GM12864 (cell line): ENCODE data around the gene HOXA4.

Source experiments
- DNase-seq: peaks from one replicate; pipeline ENCODE4 v3.0.0-alpha.2; 2011; ENCODE audit warnings: low read depth
- H3K4me3 ChIP-seq: 2 replicates; pipeline ENCODE4 v1.5.1; 2011; ENCODE audit warnings: mild to moderate bottlenecking, low read depth, low read length, control low read depth
- TF ChIP-seq, protein P1 (sequence below): IDR thresholded peaks from 2 replicates; pipeline ENCODE4 v1.5.1; 2011; ENCODE audit warnings: low read depth, mild to moderate bottlenecking, moderate library complexity, low read length, control low read depth, inconsistent platforms; ENCODE audit errors: missing control alignments

The HOXA4 gene

DNA sequence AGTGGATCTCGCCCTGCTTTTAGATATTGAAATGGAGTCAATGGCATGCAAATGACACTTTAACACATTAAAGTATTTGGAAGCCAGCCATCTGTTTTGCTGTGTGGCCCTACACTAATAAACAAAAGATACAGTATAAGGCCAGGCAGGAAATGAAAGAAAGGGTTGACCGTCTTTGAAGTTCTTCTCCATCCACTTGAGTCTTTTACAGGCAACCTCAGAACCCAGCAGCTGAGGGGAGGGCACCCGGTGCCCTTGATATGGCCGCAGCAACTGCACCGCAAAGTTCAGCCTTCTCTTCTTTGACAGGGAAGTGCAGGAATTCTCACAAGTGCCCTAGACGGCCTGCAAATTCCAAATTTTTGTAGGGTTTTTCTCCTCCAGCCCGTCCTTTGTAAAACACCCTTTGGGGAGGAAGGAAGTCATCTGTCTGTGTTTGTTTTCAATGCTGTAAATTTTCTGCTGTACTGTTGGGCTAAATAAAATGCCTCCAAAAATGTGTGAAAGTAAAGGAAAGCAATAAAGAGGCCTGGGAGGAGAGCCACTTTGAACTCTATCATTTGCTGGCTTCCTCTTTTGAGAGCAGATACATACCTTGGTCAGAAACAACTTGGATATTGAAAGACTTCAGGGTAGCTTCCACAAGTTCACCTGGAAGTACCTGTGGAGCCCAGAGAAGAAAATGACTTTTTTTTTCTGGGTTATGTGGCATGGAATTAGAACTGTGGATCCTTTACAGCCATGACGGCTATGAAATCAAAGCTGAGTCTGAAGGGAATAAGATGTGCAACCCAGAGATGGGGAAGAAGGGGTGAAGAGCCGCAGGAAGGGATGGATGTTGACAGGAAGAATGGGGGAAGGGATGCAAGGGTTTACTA, 38.4 kb downstream of the HOXA4 start:
- H3K4me3 ChIP-seq = no peak overlapping the region
- DNase-seq = no peak
- TF ChIP-seq, protein P1, sequence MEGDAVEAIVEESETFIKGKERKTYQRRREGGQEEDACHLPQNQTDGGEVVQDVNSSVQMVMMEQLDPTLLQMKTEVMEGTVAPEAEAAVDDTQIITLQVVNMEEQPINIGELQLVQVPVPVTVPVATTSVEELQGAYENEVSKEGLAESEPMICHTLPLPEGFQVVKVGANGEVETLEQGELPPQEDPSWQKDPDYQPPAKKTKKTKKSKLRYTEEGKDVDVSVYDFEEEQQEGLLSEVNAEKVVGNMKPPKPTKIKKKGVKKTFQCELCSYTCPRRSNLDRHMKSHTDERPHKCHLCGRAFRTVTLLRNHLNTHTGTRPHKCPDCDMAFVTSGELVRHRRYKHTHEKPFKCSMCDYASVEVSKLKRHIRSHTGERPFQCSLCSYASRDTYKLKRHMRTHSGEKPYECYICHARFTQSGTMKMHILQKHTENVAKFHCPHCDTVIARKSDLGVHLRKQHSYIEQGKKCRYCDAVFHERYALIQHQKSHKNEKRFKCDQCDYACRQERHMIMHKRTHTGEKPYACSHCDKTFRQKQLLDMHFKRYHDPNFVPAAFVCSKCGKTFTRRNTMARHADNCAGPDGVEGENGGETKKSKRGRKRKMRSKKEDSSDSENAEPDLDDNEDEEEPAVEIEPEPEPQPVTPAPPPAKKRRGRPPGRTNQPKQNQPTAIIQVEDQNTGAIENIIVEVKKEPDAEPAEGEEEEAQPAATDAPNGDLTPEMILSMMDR = no peak

DNA sequence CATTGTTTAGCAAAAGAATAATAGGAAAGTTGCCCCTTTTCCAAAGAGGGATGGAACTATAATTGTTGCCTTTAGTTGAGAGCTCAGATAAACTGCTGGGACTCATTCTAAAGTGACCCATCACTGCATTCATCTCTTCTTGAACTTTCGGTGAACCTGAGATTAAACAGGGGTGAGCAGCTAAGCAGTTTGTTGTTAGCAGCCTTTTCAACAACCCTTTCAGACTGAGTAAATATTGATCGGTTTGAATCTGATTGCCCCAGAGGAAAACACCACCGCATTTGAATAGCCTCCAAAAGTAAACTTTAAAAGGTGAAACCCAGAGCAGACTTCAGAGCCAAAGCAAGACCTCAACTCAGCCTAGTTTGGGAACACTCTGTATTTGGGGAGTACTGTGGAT, 39.5 kb downstream of the HOXA4 start:
- DNase-seq = no peak
- no peak overlapping the region for H3K4me3 ChIP-seq
- TF ChIP-seq, protein P1 = no peak

DNA sequence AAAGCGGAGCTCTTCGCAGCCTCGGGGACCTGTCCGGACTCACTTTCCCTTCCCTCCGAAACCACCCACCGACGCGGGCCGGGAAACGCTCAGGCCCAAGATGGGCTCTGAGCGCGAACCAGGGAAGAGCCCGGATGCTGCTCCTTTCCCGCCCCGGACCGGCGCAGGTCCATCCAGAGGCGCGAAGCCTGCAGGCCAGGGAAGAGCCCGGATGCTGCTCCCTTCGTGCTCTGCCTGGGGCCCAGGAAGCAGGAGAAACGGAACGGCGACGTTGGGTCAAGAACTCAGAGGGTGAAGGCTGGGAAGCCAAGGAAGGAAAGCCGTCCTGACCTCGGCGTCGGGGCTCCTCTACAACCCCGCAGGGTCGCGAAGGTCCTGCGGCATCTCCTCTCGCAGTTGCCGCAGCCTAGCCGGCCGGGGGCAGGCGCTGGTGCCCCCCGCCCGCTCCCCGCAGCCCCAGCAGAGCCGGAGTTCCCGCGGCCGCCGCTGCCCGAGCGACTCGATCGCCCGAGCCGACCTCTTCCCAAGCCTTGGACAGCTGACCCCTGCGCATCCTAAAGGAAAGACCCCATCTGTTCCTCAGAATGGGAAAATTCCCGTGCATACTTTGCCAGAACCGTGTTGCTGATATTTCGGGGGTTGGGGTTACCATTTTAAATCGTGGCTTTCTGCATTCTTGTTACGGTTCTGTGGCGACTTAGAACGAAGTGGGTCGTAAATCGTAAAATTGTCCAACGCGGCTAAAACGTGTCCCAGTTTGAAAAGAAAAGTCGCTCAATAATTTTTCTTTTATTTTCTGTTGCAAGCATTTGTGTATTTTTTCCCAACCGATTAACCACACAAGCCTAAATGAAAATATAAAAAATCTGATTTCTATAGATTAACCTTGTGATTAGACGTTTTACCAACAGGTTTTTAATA, 42.3 kb downstream of the HOXA4 start:
- no peak overlapping the region for H3K4me3 ChIP-seq
- TF ChIP-seq, protein P1 = no peak
- no peak for DNase-seq

DNA sequence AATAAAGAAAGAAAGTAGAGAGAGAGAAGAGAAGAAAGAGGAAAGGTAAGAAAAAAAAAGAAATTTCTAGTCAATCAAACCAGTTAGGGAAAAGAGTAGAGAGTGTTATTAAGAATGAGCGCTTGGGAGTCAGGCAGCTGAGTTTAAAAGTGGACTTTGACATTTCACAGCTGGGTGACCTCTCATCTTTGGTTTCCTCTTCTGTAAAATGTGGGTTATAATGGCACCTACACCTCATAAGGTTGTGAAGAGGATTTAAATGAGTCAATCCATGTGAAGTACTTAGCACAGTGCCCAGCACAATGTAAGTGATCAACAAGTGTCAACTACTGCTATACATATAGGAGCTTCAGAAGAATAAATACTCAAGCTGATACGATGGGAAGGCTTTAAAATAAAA, 46.9 kb downstream of the HOXA4 start:
- TF ChIP-seq, protein P1 = no peak

DNA sequence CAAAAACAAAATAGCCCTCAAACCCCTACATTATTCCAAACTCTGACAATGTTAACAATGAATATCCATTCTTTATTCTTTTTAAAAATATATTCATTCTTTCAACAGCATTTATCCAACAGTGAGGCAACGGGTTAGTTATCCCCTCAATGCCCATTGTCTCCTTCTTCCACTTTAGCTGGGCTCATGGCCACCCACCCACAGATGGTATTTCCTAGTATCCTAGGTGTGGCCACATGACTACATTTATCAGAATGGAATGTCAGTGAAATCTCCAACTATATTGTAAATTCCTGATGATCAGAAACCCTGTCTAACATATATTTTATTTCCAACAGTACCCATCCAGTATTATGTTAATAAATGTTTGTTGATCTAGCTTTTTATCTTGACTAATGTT, 48.4 kb downstream of the HOXA4 start:
- TF ChIP-seq, protein P1 = no peak
- DNase-seq = no peak
- H3K4me3 ChIP-seq = no peak overlapping the region

More for the DNA sequence above, 46.9 kb downstream of the HOXA4 start:
- no peak overlapping the region for H3K4me3 ChIP-seq
- no peak for DNase-seq

DNA sequence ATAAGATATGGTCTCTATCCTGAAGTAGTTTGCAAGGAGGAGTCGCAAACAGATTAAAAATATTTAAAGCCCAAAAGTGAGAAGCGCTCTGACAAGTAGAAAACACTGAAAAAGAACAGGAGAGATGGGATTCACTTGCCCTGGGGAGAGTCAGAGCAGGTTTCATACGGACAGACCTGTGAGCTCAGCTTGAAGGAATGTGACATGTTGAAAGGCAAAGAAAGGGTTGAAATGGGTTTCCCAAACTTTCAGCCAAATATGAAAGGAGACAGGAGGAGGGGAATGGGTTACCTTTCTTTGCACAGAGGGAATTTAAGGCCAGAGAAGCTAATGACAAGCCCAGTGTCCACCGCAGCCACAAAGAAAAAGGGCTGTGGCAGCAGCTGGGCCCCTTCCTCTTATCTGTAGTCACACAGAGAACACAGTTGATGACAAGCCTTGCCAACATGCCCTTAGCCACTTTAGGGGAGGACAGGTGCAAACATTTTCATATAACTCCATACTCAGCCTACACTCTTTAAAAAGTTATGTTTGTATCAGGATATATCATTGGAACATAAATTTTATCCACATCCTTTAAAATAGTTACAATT, 49.6 kb downstream of the HOXA4 start:
- H3K4me3 ChIP-seq = no peak overlapping the region
- DNase-seq = no peak
- TF ChIP-seq, protein P1 = no peak
